OCI-LY3 (cell line): ENCODE measurements around the gene ZNF527.

Source experiments
- EZH2phosphoT487 ChIP-seq: fragments of 200-600 bp; shearing (Covaris generic); IDR thresholded peaks from 2 replicates; pipeline ENCODE4 v1.6.1; 2018; ENCODE audit warnings: antibody characterized with exemption, mixed run types, low read depth
- TF ChIP-seq, protein P1 (sequence below): fragments of 200-600, 300-600 bp; sonication (generic); IDR thresholded peaks from 2 replicates; pipeline ENCODE4 v1.5.1; 2014; ENCODE audit warnings: antibody characterized with exemption, low read length, low read depth

DNA sequence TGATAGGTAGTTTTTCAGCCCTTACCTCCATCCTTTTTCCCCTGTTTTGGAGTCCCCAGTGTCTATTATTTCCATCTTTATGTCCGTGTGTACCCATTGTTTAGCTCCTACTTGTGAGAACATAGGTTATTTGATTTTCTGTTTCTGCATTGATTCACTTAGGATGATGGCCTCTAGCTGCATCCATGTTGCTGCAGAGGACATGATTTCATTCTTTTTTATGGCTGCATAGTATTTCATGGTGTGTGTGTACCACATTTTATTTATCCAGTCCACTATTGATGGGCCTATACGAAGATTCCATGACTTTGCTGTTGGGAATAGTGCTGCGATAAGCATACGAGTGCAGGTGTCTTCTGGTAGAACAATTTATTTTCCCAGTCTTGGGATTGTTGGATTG, 15.0 kb upstream of the ZNF527 start:
- TF ChIP-seq, protein P1, sequence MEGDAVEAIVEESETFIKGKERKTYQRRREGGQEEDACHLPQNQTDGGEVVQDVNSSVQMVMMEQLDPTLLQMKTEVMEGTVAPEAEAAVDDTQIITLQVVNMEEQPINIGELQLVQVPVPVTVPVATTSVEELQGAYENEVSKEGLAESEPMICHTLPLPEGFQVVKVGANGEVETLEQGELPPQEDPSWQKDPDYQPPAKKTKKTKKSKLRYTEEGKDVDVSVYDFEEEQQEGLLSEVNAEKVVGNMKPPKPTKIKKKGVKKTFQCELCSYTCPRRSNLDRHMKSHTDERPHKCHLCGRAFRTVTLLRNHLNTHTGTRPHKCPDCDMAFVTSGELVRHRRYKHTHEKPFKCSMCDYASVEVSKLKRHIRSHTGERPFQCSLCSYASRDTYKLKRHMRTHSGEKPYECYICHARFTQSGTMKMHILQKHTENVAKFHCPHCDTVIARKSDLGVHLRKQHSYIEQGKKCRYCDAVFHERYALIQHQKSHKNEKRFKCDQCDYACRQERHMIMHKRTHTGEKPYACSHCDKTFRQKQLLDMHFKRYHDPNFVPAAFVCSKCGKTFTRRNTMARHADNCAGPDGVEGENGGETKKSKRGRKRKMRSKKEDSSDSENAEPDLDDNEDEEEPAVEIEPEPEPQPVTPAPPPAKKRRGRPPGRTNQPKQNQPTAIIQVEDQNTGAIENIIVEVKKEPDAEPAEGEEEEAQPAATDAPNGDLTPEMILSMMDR: no peak
- TF ChIP-seq EZH2phosphoT487: no peak
